ENCODE data around the gene TXNRD3.

DNA sequence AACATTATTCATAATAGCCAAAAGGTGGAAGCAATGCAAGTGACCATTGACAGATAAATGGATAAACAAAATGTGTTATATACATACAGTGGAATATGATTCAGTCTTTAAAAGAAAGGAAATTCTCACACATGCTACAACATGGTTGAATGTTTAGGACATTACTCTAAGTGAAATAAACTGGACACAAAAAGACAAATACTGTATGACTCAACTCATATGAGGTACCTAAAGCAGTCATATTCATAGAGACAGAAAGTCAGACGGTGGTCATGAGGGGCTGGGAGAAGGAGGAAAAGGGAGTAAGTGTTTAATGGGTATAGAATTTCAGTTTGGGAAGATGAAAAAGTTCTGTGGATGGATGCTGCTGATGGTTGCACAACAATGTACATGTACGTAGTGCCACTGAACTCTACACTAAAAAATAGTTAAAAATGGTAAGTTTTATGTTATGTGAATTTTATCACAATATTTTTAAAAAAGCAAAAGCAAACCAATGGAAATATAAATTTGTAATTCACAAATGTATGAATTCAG lies 5.3 kb downstream of the TXNRD3 start:
- TF ChIP-seq, protein P1, sequence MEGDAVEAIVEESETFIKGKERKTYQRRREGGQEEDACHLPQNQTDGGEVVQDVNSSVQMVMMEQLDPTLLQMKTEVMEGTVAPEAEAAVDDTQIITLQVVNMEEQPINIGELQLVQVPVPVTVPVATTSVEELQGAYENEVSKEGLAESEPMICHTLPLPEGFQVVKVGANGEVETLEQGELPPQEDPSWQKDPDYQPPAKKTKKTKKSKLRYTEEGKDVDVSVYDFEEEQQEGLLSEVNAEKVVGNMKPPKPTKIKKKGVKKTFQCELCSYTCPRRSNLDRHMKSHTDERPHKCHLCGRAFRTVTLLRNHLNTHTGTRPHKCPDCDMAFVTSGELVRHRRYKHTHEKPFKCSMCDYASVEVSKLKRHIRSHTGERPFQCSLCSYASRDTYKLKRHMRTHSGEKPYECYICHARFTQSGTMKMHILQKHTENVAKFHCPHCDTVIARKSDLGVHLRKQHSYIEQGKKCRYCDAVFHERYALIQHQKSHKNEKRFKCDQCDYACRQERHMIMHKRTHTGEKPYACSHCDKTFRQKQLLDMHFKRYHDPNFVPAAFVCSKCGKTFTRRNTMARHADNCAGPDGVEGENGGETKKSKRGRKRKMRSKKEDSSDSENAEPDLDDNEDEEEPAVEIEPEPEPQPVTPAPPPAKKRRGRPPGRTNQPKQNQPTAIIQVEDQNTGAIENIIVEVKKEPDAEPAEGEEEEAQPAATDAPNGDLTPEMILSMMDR (conservative IDR thresholded peaks at IDR 0.05; ENCODE audit: low read length) = no peak
- no peak for TF ChIP-seq EZH2phosphoT487 (IDR thresholded peaks at IDR 0.05; ENCODE audit: borderline replicate concordance, low read depth, low read length)
